Dedifferentiated amniotic fluid mesenchymal stem cell (primary cell): ENCODE results near the gene GNA12.

Experiments
- DNase-seq: peaks from one replicate; pipeline ENCODE4 v3.0.0-alpha.2; 2016; ENCODE audit errors: extremely low spot score

GNA12 gene

DNA sequence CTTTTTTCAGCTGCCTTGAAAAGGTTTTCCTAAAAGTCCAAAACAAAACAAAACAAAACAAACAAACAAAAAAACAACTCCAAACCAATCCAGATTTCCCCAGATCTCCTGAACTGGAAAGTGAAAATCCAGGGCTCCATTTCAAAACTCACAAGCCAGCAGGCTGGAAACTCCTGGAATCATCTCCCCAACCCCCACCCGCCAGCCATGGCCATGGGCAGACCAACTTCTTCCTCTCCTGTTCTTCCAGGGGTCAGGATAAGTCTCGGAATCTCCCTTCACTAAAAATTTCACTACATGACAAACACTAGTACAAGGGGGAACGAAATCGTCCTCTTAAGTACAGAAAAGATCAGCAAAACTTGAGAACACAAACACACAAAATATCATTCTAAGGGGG is 40.4 kb downstream of the GNA12 start:
- no peak for DNase-seq

GRCh38 chr7:2803342-2803692 is 40.8 kb downstream of the GNA12 start:
- no peak for DNase-seq

GRCh38 chr7:2802504-2803341 is 41.4 kb downstream of the GNA12 start:
- no peak for DNase-seq

- DNase-seq, result no peak
Measured at GRCh38 chr7:2802101-2802500, 42.0 kb downstream of the GNA12 start.

GRCh38 chr7:2800931-2801688 is 43.0 kb downstream of the GNA12 start:
- no peak for DNase-seq

DNA sequence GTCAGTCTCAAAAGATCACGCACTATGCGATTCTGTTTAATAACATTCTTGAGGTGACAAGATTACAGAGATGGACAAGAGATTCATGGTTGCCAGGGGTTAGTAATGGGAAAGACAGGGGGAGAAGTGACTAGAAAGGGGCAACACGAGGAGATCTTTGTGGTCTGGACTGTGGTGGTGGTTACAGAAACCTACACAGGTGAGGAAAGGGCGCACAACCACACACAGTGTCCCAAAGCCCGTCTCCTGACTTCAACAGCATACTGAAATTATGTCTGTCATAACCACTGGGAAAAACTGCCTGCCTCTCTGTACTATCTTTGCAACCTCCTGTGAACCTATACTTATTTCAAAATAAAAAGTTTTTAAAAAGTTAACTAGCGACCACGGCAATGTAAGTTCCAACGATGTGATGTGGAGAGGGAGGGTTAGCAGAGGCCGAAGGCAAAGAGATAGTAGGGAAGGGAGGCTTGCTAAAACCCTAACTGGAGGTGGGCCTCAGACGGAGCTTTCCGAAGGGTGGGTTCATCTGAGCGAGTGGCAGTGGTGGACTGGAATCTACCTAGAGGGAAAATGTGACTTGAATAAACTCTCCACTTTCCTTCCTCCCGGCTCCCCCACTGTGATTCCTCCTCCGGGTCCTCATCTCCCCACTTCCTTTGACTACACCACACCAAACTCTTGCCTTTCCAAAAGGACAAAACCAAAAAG is 43.7 kb downstream of the GNA12 start:
- DNase-seq, result no peak

DNA sequence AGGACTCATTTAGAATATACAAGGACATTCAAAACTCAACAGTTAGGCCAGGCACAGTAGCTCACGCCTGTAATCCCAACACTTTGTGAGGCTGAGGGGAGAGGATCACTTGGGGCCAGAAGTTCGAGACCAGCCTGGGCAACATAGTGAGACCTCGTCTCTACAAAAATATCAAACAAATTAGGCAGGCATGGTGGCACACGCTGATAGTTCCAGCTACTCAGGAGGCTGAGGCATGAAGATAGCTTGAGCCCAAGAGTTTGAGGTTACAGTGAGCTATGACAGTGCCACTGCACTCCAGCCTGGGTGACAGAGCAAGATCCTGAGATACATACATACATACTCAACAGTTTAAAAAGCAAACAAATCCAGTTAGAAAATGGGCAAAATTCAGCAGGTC is 44.9 kb downstream of the GNA12 start:
- DNase-seq, result no peak

GRCh38 chr7:2798669-2799068 is 45.4 kb downstream of the GNA12 start:
- DNase-seq, result no peak

DNA sequence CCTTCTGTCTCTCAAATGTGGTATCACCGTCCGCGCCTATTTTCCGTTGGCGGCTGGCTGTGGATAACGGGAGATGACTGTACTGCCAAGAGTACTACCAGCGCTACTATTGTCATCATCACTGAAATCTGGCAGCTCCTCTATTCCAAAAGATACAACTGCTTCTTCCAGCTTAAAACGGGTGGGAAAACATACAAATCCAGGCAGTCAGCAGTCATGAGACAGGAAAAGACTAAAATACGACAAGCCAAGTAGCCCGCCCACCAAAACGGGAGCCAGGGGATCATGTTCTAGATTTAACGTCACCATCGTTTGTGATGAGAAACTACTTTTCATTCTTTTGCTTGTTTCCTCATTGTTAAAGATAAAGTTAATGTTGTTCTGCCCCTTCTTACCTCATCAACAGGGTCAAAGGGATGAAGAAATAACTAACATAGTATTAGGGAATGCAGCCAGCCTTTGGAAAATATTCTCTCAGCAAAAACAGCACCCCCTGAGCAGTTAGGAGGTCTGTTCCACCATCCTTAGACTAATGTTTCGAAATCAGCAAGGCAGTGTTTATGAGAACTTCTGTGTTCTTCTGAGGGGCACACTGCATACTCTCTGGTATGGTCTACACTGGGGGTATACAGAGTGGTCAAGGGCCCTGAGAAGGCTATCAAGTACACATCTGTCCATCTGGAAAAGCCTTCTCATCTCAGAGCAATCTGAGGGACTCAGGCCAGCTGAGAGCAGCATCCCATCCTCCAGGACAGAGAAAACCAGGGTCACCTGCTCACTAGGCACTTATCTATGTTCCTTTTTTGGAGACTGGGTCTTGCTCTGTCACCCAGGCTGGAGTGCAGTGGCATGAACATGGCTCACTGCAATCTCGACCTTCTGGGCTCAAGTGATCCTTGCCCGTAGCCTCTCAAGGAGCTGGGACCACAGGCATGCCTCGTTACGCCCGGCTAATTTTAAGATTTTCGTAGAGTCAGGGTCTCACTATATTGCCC is 47.5 kb downstream of the GNA12 start:
- DNase-seq, result no peak

DNA sequence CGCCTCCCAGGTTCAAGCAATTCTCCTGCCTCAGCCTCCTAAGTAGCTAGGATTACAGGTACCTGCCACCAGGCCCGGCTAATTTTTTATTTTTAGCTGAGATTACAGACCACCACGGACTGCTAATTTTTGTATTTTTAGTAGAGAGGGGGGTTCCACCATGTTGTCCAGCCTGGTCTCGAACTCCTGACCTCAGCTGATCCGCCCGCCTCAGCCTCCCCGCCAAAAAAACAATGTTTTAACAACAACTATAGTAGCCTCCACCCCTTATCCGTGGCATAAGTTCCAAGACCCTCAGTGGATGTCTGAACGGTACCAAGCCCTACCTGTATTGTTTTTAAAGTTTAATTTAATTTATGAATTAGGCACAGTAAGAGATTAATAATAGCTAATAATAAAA is 48.2 kb downstream of the GNA12 start:
- no peak for DNase-seq

DNA sequence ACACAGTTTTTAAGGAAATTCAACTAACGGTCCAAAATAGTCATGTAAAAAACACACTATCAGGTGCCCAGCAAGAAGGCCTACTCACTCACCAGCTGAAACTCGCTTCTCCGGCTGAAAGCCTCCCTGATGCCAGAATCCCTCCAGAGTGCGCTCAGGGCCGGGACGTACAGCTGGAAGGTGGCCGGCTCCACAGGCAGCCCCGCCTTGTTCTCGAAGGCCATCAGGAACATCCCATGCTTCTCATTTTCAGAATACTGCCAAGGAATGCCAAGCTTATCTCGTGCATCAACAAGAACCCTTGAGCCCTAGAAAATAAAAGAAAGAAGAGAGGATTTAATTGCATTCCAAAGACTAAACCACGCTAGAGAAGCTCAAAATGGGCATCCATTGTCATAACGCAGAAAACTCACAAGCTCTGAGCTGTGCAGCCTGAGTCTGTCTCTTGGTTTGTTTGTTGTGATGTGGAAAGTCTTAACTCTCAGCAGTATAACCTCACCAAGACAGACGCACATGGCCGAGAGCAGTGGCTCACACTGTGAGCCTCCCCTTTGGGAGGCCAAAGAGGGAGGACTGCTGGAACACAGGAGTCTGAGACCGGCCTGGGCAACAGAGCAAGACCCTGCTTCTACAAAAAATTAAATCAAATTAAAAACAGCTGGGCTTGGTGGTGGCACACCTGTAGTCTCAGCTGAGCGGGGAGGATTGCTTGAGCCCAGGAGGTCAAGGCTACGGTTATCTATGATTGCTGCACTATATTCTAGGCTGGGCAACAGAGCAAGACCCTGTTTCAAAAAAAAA is 49.1 kb downstream of the GNA12 start:
- DNase-seq, result no peak

DNA sequence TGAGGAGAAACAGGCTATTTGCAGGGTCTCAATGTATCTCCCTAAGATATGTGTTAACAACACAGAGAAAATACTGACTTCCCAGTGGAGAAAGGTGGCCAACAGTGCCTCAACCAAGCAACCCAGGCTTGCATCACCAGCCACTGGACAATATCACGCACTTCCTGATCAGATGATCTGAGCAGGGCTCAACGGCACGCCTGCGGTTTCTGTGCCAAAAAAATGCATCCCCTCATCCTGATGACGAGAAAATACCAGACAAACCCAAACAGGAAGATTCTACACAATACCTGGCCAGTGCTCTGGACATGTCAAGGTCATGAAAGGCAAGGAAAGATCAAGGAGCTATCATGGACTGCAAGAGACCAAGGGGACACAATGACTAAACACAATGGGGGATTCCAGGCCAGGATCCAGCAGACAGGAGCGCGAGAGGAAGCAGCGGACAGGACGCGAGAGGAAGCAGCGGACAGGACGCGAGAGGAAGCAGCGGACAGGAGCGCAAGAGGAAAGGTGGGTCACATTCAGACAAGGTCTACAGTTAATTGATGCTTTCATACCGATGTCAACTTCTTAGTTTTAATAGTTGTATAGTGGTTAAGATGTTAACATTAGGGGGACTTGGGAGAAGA is 51.1 kb downstream of the GNA12 start:
- DNase-seq, result no peak

DNA sequence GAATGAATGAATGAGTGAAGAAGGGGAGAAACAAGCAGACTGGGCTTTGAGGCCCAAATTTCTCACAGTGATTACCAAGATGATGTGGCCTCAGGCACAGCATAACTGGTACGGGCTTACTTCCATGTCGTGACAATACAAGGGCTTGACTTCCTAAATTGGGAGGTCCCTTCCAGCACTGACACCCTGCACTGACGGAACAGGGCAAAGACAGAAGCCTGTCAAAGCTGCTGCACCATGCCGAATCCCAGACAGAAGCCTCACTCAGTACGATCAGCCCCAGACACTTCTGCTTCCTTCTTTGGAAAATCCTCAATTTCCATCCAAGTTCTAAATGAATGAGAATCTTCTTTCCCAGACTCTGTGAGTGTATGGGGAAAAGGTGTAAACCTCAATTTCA is 51.9 kb downstream of the GNA12 start:
- DNase-seq, result no peak

- DNase-seq, result no peak
Measured at GRCh38 chr7:2791390-2791789, 52.7 kb downstream of the GNA12 start.

DNA sequence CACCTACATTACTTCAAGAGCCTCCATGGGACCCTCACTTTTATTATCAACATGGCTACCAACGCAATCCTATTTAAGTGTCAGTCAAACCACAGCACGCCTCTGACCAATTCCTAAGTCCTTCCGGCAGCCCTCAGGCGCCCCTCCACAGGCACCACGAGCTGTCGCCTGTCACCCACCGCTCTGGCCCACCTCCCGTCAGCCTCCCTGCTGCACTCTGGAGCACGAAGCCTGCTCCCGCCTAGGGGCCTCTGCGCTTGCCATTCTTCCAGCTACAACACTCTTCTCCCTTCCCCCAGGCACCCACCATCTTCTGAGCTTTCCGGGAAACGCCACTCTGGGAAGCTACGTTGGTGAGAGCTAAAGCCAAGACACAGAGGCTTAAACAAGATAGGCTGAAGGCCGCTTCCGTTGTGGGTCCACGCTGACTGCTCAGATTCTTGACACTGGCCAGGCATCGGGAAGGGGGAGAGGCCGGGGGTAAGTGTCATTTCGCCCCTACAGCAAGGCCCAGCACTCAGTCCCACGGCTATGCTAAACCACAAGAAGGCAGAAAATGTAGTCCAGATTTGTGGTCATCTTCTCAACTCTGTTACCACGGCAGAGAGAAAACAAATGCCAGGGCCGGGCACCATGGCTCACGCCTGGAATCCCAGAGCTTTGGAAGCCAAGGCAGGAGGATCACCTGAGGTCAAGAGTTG is 56.7 kb downstream of the GNA12 start:
- no peak for DNase-seq

DNA sequence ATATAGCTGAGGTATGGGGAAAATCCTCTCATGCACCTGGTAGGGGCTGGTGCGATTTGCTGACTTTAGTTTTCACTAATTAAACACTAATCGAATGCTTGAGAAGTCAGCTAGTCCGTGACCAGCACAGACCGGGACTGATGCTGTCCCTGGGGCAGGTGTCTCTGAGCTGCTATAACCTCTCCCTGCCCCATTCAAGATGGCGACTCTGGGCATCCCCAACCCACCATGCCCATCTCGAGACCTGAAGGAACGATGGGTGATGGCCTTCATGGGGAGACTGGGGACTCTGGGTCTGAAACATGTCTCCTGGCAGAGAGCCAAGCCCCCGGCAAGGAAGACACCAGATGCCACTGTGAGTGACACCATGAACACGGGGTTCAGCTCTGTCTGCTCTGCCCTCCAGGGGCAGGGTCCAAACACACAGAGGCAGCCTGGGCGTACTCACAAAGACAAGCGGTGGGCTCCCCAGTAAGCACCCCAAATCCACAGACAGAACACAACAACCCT is 57.4 kb downstream of the GNA12 start:
- DNase-seq, result no peak

GRCh38 chr7:2785071-2785500 is 59.0 kb downstream of the GNA12 start:
- no peak for DNase-seq

DNA sequence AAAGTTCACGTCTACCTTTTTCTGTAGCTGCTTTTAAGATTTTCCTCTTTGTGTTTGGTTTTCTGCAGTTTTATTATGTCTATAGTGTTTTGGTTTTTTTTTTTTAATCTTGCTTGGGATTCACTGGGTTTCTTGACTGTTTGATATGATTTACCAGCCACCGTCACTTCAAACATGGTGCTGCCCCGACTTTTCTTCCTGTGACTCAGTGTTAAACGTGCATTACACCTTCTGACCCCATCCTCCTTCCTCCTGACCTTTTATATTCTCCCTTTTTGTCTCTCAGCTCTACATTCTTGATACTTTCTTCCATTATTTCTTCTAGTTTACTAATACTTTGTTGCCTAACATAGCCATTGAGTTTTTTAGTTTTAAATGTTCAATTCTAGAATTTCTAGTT is 61.5 kb downstream of the GNA12 start:
- DNase-seq, result no peak

DNA sequence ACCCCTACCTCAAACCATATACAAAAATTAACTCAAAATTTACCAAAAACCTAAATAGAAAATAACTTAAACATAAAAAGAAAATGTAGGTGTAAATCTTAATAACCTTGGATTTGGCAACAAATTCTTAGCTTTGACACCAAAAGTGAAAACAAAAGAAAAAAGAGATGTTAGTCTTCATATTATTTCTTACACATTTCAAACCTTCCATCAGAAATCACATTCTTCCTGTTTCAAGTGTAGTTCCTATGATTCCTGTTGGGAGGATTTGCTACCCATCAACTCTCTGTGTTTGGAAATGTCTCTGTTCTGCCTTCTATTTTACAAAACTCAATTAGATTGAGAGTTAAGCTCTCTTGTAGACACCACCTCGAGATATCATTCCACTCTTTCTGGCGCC is 62.0 kb downstream of the GNA12 start:
- DNase-seq, result no peak
